Pancreas (tissue), 10 donors: ENCODE measurements around the gene KIAA1755. TPM values are rescaled to one million over a fixed set of nuclear protein-coding genes. Genes with fewer than 3 reads are reported as not detected.
A peak's percentile ranks its signal among the peaks of the same experiment; 100 is the strongest.

Experiments
- ATAC-seq, 4 donors: fragments of 200-7000 bp; cut with Tn5 transposase; one replicate each; pipeline versions ENCODE4 v1.8.0 to v1.9.1; 2020; ENCODE audit warnings: mild to moderate bottlenecking in 4 of 4, moderate library complexity in 4 of 4
- DNase-seq, 6 donors: peaks; one replicate each; pipeline ENCODE4 v3.0.0-alpha.2; 2020
- FAIRE-seq: peaks from 2 replicates; lab custom pipeline; 2012; peaks lifted over from hg19 to GRCh38; lab: Jason Lieb, UNC
- H3K27ac ChIP-seq, 4 donors: fragments of 200-600 bp; sonication (generic); 1 replicate in 3 of 4; 2 replicates in 1 of 4; pipeline versions ENCODE4 v1.5.0 to v1.8.0; 2020
- H3K27me3 ChIP-seq, 4 donors: fragments of 200-600 bp; one replicate each; pipeline ENCODE4 v1.8.0; 2021
- H3K36me3 ChIP-seq, 3 donors: fragments of 200-600 bp; sonication (generic) in 1 of 3; one replicate each; pipeline versions ENCODE4 v1.5.0 to v1.8.0; 2020 to 2021
- H3K4me1 ChIP-seq, 3 donors: fragments of 200-600 bp; one replicate each; pipeline ENCODE4 v1.8.0; 2021
- H3K4me3 ChIP-seq, 4 donors: fragments of 200-600 bp; sonication (generic) in 2 of 4; one replicate each; pipeline versions ENCODE4 v1.5.0 to v1.8.0; 2020 to 2021
- H3K9me3 ChIP-seq, 4 donors: fragments of 200-600 bp; one replicate each; pipeline ENCODE4 v1.8.0; 2021
- WGBS, 2 donors: extraction: QIAGEN DNeasy Blood & Tissue Kit; methylation state at CpG; one replicate each; pipeline ENCODE4 v1.1.7; 2013; 5-methylcytosine and 5-hydroxymethylcytosine counted together
- intact Hi-C, 3 donors: fragments of 100-400 bp; cut with DNase I; formaldehyde crosslinking; loops; one replicate each; pipeline versions ENCODE4 v1.11.1 to v1.14.2; 2022
- polyA plus RNA-seq, 2 donors: library from polyadenylated mRNA; stranded (reverse); fragments of 200-250 nt; gene quantifications; one replicate each; pipeline ENCODE4 v1.2.3, GENCODE V29; 2013
- total RNA-seq, 6 donors: library from RNA; stranded (reverse); fragmentation: NEBNext Ultra II Directional in 4 of 6; extraction: Animal tissue kit (Norgen Biotek cat#: 25700) in 4 of 6; gene quantifications; one replicate each; pipeline versions ENCODE4 v1.2.1 to v1.2.4, GENCODE V29; 2021 to 2023
- TF ChIP-seq, protein P1 (sequence below), 4 donors: fragments of 200-600 bp; sonication (generic) in 3 of 4; IDR thresholded peaks; one replicate each; pipeline versions ENCODE4 v1.5.0 to v1.8.0; 2021; ENCODE audit warnings: antibody characterized with exemption in 4 of 4
- donor health status: healthy with polysubstance abuse.
- donor health status: DM: no; HTN: no; CAD: no; lungs with moderate emphysema.
- donor health status: DM: no; HTN: no; CAD: no.
- donor health status: control.
- donor health status: control.
- donor health status: Bipolar disorder and iron deficiency.
- donor health status: DM: yes; HTN: yes; CAD: no.
- donor health status: DM: no; HTN: no; CAD: no.
- donor health status: DM: no; HTN: no; CAD: no.
- donor health status: DM: yes; HTN: yes; CAD: no.

The KIAA1755 gene
- total and polyA plus RNA-seq, 8 donors = 0.24 to 2.5 (median 0.96) TPM

DNA sequence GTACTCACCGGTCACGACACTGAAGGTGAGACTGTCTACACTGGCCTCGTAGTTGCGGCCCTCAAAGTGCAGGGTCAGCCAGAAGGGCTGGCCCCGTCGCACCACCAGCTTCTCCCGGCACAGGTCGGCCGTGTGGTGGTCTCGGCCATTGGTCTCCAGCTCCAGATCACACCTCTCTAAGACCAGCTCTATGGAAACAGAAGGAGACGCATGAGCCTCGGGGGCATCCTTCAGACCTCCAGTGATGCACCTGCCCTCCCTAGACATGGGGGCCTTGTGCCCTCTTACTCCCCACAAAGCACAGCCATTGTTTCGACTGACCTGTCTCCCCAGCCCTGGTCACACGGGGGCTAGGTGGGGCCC is 99.1 kb downstream of the KIAA1755 start:
- intact Hi-C loops = loop anchor here in 1 of 3 donors (5.0 kb wide), 1 partner anchor 84 kb away; no protein-coding TSS in a partner anchor
- no peak overlapping the region for H3K27ac ChIP-seq
- no peaks in the 10 kb centered on the region for H3K27me3 ChIP-seq
- no peak for FAIRE-seq
- H3K36me3 ChIP-seq = no peaks in the 10 kb centered on the region
- no peaks in the 10 kb centered on the region for H3K4me1 ChIP-seq
- H3K9me3 ChIP-seq = no peaks in the 10 kb centered on the region
- H3K4me3 ChIP-seq = no peak overlapping the region
- ATAC-seq = no peak
- TF ChIP-seq, protein P1, sequence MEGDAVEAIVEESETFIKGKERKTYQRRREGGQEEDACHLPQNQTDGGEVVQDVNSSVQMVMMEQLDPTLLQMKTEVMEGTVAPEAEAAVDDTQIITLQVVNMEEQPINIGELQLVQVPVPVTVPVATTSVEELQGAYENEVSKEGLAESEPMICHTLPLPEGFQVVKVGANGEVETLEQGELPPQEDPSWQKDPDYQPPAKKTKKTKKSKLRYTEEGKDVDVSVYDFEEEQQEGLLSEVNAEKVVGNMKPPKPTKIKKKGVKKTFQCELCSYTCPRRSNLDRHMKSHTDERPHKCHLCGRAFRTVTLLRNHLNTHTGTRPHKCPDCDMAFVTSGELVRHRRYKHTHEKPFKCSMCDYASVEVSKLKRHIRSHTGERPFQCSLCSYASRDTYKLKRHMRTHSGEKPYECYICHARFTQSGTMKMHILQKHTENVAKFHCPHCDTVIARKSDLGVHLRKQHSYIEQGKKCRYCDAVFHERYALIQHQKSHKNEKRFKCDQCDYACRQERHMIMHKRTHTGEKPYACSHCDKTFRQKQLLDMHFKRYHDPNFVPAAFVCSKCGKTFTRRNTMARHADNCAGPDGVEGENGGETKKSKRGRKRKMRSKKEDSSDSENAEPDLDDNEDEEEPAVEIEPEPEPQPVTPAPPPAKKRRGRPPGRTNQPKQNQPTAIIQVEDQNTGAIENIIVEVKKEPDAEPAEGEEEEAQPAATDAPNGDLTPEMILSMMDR (IDR thresholded peaks at IDR 0.05) = no peak
- peak in 1 of 6 donors; percentile 47 for DNase-seq
- 90 to 96% methylated on average over 14 of the region's 14 CpGs for whole genome bisulfite sequencing, 2 donors

Other genes with a start within 250 kb of the KIAA1755 start
- gene TTI1, start 227.3 kb downstream of the KIAA1755 start, total RNA-seq = 10 to 100 TPM; 10.2 to 18.0 (median 11.2) TPM
- gene TTI1, start 227.3 kb downstream of the KIAA1755 start, polyA plus RNA-seq = 10 to 100 TPM; 10.1 to 15.3 TPM
- gene RPRD1B, start 227.0 kb downstream of the KIAA1755 start, total RNA-seq = 10 to 100 TPM in 5 of 6 donors, 1 to 10 TPM in 1; 9.2 to 19.7 (median 12.8) TPM
- gene RPRD1B, start 227.0 kb downstream of the KIAA1755 start, polyA plus RNA-seq = 1 to 10 TPM; 6.0 to 9.3 TPM
- gene TGM2, start 95.5 kb downstream of the KIAA1755 start, total RNA-seq = 10 to 100 TPM in 3 of 6 donors, 1 to 10 TPM in 3; 3.7 to 92.6 (median 10.6) TPM
- 10 to 100 TPM in 1 of 2 donors, 1 to 10 TPM in 1; 9.2 to 12.9 TPM for gene TGM2, start 95.5 kb downstream of the KIAA1755 start, polyA plus RNA-seq
- under 1 TPM in 1 of 6 donors, not detected in 5; 0.66 TPM for gene BPI, start 43.4 kb upstream of the KIAA1755 start, total RNA-seq
- not detected for gene BPI, start 43.4 kb upstream of the KIAA1755 start, polyA plus RNA-seq
- gene LBP, start 85.7 kb upstream of the KIAA1755 start, total RNA-seq = 1 to 10 TPM in 2 of 6 donors, under 1 TPM in 2, not detected in 2; 0.16 to 1.9 (median 0.68) TPM
- gene LBP, start 85.7 kb upstream of the KIAA1755 start, polyA plus RNA-seq = under 1 TPM in 1 of 2 donors, not detected in 1; 0.30 TPM
- gene SNHG17, start 174.6 kb upstream of the KIAA1755 start, total RNA-seq = 10 to 100 TPM; 12.8 to 21.0 (median 16.3) TPM
- 10 to 100 TPM; 36.8 to 38.7 TPM for gene SNHG17, start 174.6 kb upstream of the KIAA1755 start, polyA plus RNA-seq
- 10 to 100 TPM; 10.6 to 19.0 (median 11.3) TPM for gene RALGAPB, start 212.1 kb upstream of the KIAA1755 start, total RNA-seq
- gene RALGAPB, start 212.1 kb upstream of the KIAA1755 start, polyA plus RNA-seq = 10 to 100 TPM in 1 of 2 donors, 1 to 10 TPM in 1; 6.5 to 11.8 TPM